Measurements from ENCODE around the gene IMPG2.
"Not testable (repeated sequence)": the region's sequence is repeated elsewhere in the genome, so short reads cannot be mapped to it uniquely, and the experiment has no call there.

The IMPG2 gene

DNA sequence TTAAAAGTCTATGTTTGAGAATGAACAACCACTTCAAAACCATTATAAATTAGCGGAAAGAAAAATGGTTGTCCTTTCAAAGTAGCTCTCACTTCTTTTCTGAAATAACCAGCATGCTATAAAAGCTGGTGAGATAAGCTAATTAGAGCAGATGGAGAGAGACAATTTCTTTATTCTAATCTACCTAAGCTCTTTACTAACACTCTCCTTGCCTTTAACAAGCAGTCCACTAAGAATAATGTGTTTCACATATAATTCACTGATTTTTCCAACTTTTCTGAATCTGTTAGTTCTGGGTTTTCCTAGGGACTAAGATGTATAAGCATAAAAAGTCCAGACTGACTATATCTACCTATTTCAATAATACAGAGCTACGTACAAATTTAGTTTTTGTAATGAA, at the start of gene IMPG2:
TSS of gene IMPG2 (minus strand) at position 101 of the 400 bp plus-strand sequence. CDS start 203 bp downstream, outside the sequence.
- DNase-seq (ENCODE audit: low spot score) = no peak

DNA sequence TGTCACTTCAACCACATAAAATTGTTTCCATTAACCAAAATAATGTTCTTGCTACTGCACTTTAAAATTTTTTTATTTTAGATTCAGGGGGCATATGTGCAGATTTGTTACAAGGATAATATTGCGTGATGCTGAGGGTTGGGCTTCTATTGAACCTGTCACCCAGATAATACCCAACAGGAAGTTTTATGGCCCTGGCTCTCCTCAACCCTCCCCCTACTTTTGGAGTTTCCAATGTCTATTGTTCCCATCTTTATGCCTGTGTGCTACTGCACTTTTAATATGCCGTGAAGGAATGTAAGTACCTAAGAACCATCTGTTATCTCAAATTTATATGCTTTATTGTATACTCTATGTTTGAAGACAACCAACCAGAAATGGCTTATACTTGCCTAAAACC, 42.0 kb upstream of the IMPG2 start:
- DNase-seq (ENCODE audit: low spot score) = no peak

DNA sequence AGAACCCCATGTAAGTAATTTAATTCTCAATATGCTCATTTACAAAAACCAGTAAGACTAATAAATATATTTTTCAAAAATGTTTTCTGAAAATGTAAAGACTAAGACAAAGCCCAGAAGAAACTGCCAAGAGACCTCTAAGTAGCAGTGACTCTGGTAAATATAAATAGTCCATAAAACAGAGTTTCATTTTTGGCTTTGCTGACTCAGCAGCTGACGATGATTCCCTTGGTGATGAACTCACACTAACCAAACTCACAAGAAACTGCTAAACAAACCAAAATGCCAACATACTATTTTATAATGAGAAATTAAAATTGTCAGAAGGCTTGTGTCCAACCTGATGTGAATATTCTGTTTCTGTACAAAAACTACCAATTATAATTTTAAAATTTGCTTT, 31.5 kb upstream of the IMPG2 start:
- no peak for DNase-seq (ENCODE audit: low spot score)

DNA sequence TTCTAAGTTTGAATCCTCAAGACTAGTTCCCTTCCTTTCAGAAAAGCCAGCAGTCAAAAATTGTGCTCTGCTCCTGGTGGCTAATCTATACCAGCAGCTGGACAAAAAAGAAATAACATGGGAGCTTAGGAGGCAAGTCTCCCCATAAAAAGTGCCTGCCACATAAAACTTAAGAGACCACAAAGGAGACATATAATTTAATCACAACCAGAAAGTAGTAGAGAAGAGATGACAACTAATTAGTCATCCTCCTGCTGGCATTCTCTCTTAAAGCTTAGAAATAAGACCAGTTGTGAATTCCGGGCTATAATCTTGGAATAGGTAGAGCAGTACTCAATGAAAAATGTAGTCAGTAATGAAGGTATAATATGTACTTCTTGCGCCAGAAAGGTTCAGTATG, 20.2 kb upstream of the IMPG2 start:
- no peak for DNase-seq (ENCODE audit: low spot score)

DNA sequence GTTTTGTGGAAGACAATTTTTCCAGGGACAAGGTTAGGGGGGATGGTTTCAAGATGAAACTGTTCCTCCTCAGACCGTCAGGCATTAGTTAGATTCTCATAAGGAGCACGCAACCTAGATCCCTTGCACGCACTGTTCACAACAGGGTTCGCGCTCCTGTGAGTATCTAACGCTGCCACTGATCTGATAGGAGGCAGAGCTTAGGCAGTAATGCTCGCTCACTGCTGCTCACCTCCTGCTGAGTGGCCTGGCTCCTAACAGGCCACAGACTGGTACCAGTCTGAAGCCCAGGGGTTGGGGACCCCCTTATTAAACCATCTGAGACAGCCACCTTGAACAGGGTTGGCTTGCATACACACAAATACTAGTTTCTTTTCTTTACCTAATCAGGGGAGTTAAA, 13.5 kb upstream of the IMPG2 start:
- no peak for DNase-seq (ENCODE audit: low spot score)

DNA sequence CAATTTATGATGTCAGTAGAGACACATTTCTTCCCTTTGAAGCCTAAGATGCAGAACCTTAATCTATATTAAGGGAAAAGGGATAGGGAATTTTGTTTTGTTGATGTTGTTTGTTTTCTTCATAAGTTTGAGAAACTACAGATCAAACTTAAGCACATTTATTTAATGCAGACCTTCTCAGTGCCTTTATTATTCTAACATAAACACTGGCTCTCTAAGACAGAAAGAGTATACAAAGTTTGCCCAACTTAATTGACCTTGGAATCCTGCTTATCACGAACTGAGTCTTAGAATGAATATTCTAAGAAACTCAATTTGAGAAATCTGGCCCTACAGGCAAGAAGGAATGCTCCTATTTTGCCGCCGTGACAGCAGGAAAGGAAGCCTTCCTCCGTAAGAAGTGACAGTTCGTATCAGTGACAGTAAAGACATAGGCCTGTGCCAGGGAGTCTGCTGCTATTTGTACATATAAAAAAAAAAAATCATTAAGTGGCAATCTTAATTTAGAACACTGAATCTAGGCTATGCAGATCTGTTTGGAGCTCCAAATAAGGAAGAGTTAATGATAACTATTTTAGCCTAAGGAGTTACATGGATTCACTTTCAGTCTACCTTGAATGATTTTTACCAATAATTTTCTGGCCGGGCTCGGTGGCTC, 8.8 kb upstream of the IMPG2 start:
- no peak for DNase-seq (ENCODE audit: low spot score)

DNA sequence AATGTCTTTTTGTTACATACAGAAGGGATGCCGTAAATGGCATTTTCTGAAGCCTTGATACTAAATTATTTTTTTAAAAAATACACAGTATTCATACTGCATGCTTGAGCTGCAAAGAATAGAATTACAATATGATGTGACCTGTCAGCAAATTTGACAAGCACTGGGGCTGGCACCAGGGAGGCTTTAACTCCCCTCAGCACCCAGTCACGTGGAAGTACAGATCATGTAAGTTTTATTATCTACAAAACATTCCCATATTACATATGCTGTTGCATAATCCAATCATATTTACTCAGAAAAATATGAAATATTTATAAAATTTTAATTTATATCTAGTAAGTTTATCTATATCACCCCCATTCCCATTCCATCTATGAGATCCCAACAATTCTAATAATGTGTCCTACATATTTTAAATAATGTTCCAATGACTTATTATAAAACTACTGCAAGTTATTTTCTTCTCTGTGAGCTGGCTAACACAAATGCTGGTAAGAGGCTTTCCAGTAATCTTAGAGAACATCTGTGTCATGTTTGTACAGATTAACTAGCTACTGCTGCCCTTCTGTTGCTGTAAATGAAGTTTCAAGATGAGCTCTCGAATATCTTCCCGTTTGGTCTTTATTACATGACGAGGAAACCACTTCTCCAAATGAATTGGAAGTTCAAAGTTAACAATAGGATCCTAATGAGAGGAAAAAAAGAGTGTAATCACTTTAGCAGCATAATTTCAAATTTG, 5.2 kb upstream of the IMPG2 start:
- DNase-seq (ENCODE audit: low spot score) = no peak

DNA sequence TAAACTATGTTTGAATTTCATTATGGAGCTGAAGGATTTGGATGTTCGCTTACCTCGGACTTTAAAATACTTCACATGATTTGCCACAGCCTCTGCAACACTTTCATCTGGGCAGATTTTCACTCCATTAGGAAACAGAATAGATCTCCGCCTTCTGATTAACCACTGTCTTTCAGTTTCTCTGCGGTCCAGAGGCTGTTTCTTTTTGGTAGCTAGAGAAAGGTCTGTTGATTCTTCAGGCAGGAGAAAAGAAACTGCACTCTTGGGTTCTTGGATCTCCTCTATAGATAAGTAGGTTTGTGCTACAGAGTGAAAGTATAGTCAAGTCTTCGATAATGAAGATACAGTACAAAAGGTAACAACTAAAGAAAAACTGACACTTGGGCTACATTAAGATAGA, 844 bp downstream of the IMPG2 start:
- no peak for DNase-seq (ENCODE audit: low spot score)

DNA sequence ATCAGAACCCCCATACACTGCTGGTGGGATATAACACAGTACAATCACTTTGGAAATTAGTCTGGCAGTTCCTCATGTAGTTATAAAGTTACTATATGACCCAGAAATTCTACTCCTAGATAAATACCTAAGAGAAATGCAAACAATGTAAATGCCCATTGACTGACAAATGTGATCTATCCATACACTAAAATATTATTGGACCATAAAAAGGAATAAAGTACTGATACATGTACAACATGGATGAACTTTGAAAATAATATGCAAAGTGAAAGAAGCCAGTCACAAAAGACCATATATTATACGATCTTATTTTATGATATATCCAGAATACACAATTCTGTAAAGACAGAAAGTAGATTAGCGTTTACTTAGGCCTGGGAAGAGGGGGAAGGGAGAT, 7.8 kb downstream of the IMPG2 start:
- DNase-seq (ENCODE audit: low spot score) = no peak

DNA sequence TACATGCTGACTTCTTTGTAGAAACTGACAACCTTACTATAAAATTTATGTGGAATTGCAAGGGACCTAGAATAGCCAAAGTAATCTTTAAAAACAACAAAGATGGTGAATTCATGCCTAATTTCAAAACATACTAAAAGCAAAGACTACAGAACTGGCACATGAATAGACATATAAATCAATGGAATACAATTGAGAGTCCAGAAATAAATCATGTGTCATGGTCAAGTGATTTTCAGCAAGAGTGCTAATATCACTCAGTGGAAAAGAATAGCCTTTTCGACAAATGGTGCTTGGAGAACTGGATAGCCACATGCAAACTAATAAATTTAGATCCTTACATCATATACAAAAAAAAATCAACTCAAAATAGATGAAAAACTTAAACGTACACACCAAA, 8.7 kb downstream of the IMPG2 start:
- DNase-seq (ENCODE audit: low spot score) = no peak

DNA sequence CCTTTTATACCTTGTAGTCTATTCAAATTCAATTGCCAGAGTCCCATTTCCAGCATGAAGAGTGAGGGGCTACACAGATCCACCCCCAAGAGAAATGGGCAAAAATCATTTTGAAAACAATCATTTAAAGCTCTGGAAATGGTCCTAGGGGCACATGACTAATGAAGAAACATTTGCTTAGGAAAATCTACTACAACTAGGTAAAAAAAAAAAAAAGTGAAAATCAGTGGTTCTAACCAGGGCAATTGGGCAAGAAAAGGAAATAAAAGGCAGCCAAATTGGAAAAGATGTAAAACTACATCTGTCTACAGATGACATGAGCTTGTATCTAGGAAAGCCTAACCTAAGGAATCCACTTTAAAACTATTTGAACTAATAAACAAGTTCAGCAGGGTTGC, 9.4 kb downstream of the IMPG2 start:
- no peak for DNase-seq (ENCODE audit: low spot score)

DNA sequence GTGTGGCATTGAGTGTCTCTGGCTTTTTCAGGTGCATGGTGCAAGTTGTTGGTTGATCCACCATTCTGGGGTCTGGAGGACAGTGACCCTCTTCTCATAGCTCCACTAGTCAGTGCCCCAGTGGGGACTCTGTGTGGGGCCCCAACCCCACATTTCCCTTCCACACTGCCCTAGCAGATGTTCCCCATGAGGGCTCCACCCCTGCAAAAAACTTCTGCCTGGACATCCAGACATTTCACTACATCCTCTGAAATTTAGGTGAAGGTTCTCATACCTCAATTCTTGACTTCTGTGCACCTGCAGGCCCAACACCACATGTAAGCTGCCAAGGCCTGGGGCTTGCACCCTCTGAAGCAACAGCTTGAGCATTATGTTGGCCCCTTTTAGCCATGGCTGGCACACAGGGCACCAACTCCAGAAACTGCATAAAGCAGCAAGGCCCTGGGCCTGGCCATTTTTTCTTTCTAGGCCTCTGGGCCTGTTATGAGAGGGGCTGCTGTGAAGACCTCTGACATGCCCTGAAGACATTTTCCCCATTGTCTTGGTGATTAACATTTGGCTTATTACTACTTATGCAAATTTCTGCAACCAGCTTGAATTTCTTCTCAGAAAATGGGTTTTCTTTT, 12.1 kb downstream of the IMPG2 start:
- not testable (repeated sequence) for DNase-seq (ENCODE audit: low spot score)

DNA sequence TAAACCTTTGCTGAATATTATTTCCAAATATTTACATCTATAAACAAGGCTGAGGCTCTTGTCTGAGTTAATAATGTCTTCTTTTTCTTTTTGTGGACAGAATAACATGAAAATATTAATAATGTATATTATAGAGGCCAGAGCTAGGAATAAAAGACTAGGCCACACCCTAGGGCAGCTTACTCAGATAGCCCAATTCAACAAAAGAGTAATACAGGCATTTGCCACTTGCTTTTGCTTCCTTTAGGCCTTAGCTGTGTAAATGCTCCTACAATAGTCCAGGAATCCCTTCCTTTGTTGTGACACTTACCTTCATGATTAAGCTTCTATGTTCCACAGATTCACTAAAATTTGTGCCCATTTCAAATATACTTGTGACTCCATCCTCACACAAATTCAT, 16.5 kb downstream of the IMPG2 start:
- no peak for DNase-seq (ENCODE audit: low spot score)

DNA sequence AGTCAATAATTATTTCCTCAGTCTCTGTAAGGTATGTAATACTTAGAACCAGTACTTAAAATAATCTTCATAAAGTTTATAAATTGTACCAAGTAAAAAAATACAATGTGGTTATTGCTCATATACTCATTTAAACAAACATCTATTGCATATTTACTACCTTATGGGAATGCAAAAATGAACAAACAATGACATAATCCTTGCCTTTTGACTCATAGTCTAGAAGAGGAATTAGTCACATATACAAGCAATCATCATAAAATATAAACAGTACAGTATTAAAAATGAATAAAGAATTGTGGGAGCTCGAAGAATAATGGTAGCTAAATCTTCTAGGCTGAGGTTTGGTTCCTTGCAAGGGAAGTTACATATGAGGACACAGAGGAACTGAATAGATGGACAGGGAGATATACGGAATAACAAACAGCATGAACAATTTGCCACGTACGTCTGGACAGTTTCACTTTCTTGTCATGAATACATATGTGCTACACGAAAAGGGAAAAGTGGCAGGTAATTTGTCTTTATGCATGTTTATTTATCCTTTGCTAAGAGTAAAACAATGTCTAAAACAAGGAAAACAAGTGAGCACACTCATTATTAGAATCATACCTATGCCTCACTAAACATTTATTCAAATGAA, 17.2 kb downstream of the IMPG2 start:
- DNase-seq (ENCODE audit: low spot score) = no peak

DNA sequence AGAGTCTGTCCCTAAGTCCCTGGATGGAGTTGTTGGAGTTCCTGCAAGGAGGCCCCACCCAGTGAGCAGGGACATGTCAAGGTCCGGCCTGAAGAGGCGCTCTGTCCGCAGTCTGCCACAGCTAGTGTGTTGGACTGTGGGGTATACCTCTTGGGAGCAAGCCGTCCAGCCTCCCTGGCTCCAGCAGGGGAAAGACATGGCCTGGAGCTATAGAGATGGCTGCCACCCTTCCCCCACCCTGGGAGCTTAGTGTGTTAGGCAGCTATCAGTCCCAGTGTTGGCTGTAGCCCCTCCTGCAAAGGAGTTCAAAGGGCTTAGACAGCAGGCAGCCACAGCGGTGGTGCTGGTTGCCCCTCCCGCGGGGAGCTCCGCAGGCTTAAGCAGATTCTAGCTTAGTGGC, 20.3 kb downstream of the IMPG2 start:
- DNase-seq (ENCODE audit: low spot score) = no peak

DNA sequence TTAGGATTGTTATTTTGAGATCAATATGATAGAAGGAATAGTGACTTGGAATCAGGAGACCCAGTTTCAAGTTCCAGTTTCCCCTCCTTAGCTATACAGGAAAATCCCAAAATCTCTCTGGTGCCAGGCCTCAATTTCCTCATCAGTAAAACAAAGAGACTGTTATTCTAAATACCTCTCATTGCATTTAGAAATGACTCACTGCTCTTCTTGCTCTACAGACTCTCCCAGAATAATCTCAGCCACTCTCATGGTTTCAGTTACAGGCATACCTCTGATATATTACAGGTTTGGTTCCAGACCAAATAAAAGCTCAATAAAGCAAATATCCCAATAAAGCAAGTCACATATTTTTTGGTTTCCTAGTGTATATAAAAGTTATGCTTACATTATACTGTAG, 28.3 kb downstream of the IMPG2 start:
- DNase-seq (ENCODE audit: low spot score) = no peak

DNA sequence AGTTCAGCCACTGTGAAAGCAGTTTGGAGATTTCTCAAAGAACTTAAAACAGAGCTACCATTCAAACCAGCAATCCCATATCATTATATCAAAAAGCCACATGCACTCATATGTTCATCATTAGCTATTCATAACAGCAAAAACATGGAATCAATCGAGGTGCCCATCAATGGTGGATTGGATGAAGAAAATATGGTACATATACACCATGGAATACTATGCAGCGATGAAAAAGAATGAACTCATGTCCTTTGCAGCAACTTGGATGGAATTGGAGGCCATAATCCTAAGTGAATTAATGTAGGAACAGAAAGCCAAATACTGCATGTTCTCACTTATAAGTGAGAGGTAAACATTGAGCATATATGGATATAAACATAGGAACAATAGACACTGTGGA, 32.1 kb downstream of the IMPG2 start:
- no peak for DNase-seq (ENCODE audit: low spot score)

DNA sequence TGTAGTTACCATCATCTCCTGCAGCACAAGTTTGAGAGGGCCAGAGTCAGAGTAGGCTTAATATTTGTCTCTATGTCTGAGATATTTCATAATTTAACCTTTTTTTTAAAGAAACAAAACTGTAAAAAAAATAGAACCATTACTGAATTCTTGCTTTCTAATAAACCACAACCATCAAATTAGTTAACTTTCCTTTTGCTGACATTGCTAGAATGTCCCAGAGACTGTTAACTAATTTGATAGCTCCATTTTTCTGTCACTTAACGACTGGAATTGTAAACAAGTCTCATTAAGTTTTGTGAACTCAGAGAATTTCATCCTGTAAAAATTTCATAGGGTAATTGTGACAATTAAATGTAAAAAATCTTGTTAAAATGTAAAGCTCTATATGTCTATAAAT, 35.6 kb downstream of the IMPG2 start:
- DNase-seq (ENCODE audit: low spot score) = no peak

DNA sequence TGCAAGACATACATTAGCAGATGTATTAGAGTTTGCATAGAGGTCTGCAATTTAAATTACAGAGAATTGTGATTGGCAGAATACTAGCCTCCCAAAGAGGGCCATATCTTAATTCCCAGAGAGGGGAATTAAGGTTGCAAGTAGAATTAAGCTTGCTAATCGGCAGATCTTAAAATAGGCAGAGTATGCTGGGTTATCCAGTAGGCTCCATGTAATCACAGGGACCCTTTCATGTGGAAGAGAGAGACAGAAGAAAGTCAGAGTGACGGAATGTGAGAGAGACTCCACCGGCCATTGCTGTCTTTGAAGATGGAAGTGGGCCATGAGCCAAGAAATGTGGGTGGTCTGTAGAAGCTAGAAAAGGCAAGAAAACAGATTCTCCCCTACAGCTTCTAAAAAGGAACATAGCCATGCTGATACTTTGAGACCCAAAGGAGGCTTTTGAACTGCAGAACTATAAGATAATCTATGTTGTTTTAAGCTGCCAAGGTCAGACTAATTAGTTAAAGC, 38.8 kb downstream of the IMPG2 start:
- DNase-seq (ENCODE audit: low spot score) = no peak

DNA sequence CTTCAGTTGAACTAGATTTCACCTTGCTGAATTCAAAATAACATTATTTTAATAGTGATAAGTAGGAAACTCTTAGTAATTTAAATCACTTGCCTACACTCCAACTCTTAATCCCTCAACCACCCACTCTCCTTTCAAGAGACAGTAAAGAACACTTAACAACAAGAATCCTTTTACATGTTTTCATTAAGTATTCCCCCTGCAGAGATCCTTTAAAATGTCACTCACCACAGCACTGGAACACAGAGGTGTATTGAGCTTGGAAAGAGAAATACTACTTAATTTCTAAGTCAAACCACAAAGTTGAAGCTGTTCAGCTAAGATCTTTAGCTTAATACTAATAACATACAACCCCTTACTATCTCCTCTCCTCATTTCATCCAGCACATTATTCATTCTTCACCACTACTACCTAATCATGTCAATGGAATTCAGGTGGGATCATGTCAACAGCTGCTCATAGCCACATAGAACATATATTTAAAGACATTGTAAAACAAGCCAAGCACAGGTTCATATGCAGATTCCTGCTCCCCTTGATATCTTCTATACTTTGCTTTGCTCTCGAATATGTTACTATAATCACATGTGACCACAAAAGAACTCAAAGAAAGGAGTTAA, 40.5 kb downstream of the IMPG2 start:
- DNase-seq (ENCODE audit: low spot score) = no peak

DNA sequence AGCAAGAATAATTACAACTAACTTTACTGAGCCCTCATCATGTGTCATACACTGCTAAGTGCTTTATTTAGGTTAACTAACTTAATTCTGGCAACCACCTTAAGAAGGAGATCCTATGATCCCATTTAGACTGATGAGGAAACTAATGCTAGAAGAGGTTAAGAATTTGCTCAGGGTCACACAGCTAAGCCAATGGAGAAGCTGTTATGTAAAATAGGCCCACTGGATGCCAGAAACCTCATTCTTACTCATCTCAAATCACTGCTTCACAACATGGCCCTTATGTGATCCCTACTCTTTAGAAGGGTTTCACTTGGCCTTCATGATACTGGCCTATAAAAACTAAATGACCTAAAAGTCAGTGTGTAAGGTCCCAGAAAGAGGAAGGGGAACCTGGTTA, 41.2 kb downstream of the IMPG2 start:
- DNase-seq (ENCODE audit: low spot score) = no peak

DNA sequence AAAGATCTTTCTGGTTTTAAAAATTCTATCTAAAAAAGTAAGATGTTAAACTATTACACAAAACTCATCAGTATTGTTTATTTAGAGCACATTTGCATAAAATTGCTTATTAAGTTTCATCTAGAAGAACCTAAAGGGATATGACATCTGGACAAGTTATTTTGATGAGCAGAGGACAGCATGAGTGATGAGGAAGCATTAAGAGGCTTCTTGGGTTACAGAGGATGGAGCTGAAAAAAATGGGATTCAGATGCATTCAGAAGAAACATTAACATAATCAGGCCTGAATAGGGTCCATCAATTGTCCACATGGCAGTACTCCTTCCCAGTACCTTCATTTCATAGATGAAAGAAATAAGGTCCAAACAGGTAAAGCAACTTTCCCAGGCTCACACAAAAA, 41.6 kb downstream of the IMPG2 start:
- no peak for DNase-seq (ENCODE audit: low spot score)
